GM20000 (cell line): ENCODE results near the gene CALHM5.

ENCODE experiments used
- DNase-seq: peaks from one replicate; pipeline ENCODE4 v3.0.0; 2012; ENCODE audit warnings: low spot score
- CTCF ChIP-seq: IDR thresholded peaks from 2 replicates; pipeline ENCODE4 v1.5.1; 2012; ENCODE audit warnings: mild to moderate bottlenecking, control low read depth; ENCODE audit errors: extremely low read depth, missing control alignments

Gene CALHM5

GRCh38 chr6:116533233-116533957, 22.0 kb downstream of the CALHM5 start:
- no peak for TF ChIP-seq CTCF
- DNase-seq, result no peak

- no peak for DNase-seq
- no peak for TF ChIP-seq CTCF
Observed at GRCh38 chr6:116535109-116535508, 23.7 kb downstream of the CALHM5 start.

GRCh38 chr6:116536216-116536621, 24.8 kb downstream of the CALHM5 start:
- peak; percentile 52 for TF ChIP-seq CTCF
- peak; percentile 36 for DNase-seq

- TF ChIP-seq CTCF, result no peak
- no peak for DNase-seq
Observed at GRCh38 chr6:116542426-116542825, 31.0 kb downstream of the CALHM5 start.

GRCh38 chr6:116543149-116543548, 31.7 kb downstream of the CALHM5 start:
- TF ChIP-seq CTCF, result no peak
- no peak for DNase-seq

GRCh38 chr6:116545651-116546050, 34.2 kb downstream of the CALHM5 start, which contains the start of gene TRAPPC3L:
TSS of gene TRAPPC3L (minus strand) at chr6:116545684. CDS start at chr6:116545514, 170 bp downstream.
- no peak for TF ChIP-seq CTCF

GRCh38 chr6:116547358-116547757, 35.9 kb downstream of the CALHM5 start:
- TF ChIP-seq CTCF, result no peak
- DNase-seq, result no peak

More at GRCh38 chr6:116545651-116546050, 34.2 kb downstream of the CALHM5 start, which contains the start of gene TRAPPC3L:
- DNase-seq, result no peak
